Measurements from ENCODE around the gene CDKN2D.
A peak's percentile ranks its signal among the peaks of the same experiment; 100 is the strongest.
"Not testable (repeated sequence)": the region's sequence is repeated elsewhere in the genome, so short reads cannot be mapped to it uniquely, and the experiment has no call there.

CDKN2D gene

GRCh38 chr19:10554760-10555609 lies 13.8 kb downstream of the CDKN2D start:
- DNase-seq (ENCODE audit: extremely low spot score, insufficient read length, low read depth): no peak
- no peak for FAIRE-seq

DNA sequence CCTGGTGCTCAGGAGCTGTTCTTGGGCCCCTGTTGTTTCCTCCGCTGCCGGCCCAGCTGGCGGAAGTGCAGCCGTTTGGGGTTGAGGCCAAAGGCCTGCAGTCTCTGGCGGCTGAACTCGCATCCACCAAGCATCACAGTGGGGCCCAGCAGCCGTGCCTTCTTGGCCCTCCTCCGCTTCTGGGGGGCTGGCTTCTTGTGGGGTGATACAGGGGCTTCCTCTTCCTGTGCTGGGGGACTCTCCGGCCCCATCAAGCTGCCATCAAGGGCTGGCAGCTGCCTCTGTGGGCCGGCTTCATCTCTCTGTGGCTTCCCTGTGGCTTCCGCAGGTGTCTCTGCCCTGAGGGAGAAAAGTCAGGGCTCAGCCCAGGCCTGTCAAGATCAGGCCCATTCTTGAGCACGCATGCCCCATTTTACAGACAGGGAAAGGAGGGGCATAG lies 14.8 kb downstream of the CDKN2D start:
- DNase-seq (ENCODE audit: extremely low spot score, insufficient read length, low read depth): no peak
- FAIRE-seq: no peak

GRCh38 chr19:10553087-10553667 lies 15.6 kb downstream of the CDKN2D start:
- FAIRE-seq (no peak), DNase-seq (ENCODE audit: extremely low spot score, insufficient read length, low read depth) (no peak)

DNA sequence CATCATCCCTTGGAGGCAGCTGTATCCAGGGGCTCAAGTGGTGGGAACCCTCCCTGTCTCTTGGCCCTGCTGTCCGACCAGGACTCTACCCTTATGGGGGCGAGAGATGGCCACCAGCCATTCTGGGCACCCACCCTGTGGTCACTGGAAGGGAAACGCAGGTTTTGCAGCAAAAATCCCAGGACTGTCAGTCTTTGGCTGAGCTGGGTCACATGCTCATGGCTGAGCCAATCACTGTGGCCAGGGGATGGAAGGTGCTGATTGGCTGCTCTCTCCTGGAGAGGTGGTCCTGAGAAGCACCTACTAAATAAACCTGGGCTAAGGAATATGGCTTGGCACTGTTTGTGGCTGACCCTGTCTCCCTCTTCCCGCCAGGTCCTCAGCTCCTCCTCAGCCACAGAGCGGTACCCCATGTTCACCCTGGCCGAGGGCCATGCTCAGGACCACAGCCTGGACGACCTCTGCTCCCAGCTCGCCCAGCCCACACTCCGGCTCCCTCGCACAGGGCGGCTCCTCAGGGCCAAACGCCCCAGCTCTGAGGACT lies 16.2 kb downstream of the CDKN2D start:
- DNase-seq (ENCODE audit: extremely low spot score, insufficient read length, low read depth): no peak
- FAIRE-seq: no peak

- FAIRE-seq (no peak), DNase-seq (ENCODE audit: extremely low spot score, insufficient read length, low read depth) (no peak)
These were observed 17.0 kb downstream of the CDKN2D start for GRCh38 chr19:10551698-10552301.

DNA sequence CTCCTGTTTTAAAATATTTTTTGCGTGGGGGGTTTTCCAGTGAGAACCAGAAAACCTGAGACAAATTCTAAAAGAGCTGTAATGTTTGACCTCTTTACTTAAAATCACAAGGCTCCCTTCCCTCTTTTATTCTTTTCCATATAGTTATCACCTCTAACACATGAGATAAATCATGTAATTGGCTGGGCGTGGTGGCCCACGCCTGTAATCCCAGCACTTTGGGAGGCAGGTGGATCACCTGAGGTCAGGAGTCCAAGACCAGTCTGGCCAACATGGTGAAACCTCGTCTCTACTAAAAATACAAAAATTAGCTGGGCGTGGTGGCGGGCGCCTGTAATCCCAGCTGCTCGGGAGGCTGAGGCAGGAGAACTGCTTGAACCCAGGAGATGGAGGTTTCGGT lies 17.8 kb downstream of the CDKN2D start:
- not testable (repeated sequence) for FAIRE-seq; DNase-seq (ENCODE audit: extremely low spot score, insufficient read length, low read depth)

- no peak for FAIRE-seq
- DNase-seq (ENCODE audit: extremely low spot score, insufficient read length, low read depth): no peak
These were observed 18.4 kb downstream of the CDKN2D start for GRCh38 chr19:10550336-10550735.

DNA sequence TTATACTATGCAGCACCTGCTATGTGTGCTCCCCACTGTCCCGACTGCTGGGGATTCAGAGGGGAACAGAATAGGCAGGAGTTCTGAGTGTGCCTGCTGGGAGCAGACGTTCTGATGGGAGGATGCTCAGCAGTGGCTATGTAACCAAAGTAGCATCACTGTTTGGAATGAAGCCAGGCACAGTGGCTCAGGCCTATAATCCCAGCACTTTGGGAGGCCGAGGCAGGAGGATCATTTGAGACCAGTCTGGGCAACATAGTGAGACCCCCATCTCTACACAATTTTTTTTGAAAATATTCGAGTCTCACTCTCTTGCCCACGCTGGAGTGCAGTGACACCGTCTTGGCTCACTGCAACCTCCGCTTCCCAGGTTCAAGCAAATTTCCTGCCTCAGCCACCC lies 19.0 kb downstream of the CDKN2D start:
- no peak for DNase-seq (ENCODE audit: extremely low spot score, insufficient read length, low read depth)
- FAIRE-seq: no peak

DNA sequence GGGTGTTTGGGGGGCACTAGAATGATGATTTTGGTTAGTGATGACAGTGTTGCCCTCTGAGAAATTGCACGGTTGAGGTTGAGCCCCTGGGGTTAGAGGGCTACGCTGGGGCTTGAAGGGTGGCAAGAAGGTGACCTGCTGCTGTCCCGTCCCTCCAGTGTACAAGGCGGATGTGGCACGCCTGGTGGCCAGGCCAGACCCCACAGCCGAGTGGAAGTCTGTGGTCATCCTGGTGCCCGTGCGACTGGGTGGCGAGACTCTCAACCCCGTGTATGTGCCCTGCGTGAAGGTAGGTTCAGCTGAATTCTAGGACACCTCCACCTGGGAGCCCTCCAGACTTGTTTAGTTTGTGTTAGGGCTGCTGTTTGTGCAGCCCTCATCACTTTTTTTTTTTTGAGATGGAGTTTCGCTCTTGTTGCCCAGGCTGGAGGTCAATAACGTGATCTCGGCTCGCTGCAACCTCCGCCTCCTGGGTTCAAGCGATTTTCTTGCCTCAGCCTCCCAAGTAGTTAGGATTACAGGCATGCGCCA lies 20.0 kb downstream of the CDKN2D start:
- no peak for DNase-seq (ENCODE audit: extremely low spot score, insufficient read length, low read depth)
- FAIRE-seq: no peak

DNA sequence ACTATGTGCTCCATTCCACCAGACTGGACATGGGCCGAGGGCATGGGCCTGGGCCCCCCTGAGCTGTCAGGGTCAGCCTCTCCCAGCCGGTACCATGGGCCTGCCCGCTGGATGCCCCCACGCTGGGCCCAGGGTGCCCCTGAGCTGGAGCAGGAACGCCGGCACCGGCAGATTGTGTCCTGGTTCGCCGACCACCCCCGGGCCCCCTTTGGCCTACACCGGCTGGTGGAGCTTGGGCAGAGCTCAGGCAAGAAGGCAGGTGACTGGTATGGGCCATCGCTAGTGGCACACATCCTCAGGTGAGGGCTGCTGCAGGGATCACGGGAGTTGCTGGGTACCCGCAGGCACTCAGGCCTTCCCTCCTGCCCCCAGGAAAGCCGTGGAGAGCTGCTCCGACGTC lies 22.0 kb downstream of the CDKN2D start:
- FAIRE-seq (no peak), DNase-seq (ENCODE audit: extremely low spot score, insufficient read length, low read depth) (no peak)

DNA sequence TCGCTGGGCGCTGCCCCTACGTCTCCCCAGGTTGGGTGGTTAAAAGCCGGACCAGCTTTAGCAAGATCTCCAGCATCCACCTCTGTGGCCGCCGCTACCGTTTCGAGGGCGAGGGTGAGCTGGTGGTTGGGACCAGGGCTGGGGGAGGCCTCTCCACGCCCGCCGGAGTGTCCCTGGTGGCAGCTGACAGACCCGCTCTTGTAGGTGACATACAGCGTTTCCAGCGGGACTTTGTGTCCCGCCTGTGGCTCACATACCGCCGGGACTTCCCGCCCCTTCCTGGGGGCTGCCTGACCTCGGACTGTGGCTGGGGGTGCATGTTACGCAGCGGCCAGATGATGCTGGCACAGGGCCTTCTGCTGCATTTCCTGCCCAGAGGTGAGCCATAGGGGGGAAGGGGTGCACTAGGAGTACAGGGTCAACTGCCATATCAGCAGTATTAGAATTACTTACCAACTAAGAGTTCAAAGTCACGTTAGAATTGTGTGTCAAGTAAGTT lies 24.0 kb downstream of the CDKN2D start:
- DNase-seq (ENCODE audit: extremely low spot score, insufficient read length, low read depth) (no peak), FAIRE-seq (no peak)

DNA sequence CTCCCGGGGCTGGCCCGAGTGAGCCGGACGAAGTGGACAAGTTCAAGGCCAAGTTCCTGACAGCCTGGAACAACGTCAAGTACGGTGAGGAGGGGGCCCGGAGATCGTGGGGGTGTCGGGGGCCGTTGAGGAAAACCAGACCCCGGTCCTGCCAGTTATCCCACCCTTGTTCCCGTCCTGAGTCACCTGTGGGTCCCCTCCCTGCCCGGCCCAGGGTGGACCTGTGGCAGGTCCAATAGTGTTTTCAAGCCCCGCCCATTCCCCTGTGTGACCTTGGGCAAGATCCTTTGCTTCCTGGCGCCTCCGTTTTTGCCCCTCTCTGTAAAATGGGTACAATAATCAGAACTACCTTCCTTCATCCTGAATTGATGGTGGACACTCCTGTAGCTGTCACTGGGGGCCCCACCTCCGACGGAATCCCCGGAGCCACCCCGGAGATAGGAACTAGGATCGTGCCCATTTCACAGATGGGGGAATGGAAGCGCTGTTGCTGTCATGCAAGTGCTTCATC lies 24.5 kb downstream of the CDKN2D start:
- DNase-seq (ENCODE audit: extremely low spot score, insufficient read length, low read depth): no peak
- FAIRE-seq: no peak

- peak; percentile 26 for FAIRE-seq
These were observed 25.1 kb downstream of the CDKN2D start, which contains the start of gene ATG4D for GRCh38 chr19:10543420-10544241. Gene ATG4D (plus strand): TSS chr19:10543904. CDS start chr19:10544091, 187 bp downstream.

GRCh38 chr19:10543059-10543419 lies 25.7 kb downstream of the CDKN2D start:
- DNase-seq (ENCODE audit: extremely low spot score, insufficient read length, low read depth) (no peak), FAIRE-seq (no peak)

More at GRCh38 chr19:10543420-10544241, 25.1 kb downstream of the CDKN2D start, which contains the start of gene ATG4D:
- peak; percentile 95 for DNase-seq (ENCODE audit: extremely low spot score, insufficient read length, low read depth)

- not testable (repeated sequence) for DNase-seq (ENCODE audit: extremely low spot score, insufficient read length, low read depth); FAIRE-seq
These were observed 29.8 kb downstream of the CDKN2D start for GRCh38 chr19:10539016-10539415.

DNA sequence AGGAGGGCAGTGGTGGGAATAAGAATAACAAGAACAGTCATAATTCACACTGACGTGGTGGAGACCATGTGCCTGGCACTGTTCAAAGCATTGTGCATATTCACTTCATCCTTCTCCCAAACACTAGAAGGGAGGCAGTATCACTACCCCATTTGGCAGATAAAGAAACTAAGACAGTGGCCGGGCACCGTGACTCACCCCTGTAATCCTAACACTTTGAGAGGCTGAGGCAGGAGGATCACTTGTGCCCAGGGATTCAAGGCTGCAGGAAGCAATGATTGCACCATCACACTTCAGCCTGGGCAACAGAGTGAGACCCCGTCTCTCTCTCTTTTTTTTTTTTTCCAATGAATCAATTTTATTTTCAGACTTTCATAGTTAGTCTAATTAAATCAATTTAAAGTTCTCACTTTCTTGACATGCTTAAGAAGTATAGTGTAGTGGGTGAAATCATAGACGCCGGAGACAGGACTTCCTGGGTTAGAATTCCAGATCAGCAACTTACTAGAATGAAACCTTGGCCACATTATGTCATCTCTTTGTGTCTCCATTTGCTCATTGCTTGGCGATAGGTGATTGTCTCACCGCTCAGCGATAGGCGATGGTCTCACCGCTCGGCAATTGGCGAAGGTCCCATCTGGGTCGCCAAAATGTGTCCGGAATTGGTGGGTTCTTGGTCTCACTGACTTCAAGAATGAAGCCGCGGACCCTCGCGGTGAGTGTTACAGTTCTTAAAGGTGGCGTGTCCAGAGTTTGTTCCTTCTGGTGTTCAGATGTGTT lies 30.4 kb downstream of the CDKN2D start:
- no peak for FAIRE-seq
- no peak for DNase-seq (ENCODE audit: extremely low spot score, insufficient read length, low read depth)

- FAIRE-seq (no peak), DNase-seq (ENCODE audit: extremely low spot score, insufficient read length, low read depth) (no peak)
These were observed 31.1 kb downstream of the CDKN2D start for GRCh38 chr19:10537668-10538067.

GRCh38 chr19:10535613-10536012 lies 33.2 kb downstream of the CDKN2D start:
- DNase-seq (ENCODE audit: extremely low spot score, insufficient read length, low read depth) (no peak), FAIRE-seq (no peak)
